BJ (cell line): Measurements from ENCODE around the gene ITGB4. TPM values are rescaled to one million over a fixed set of nuclear protein-coding genes. Genes with fewer than 3 reads are reported as not detected.

ENCODE experiments used
- CTCF ChIA-PET: fragments of 350-600 bp; formaldehyde crosslinking; extraction: SDS; loops from one replicate; lab custom pipeline; 2021; ENCODE audit warnings: antibody characterized with exemption, inconsistent platforms; lab: Yijun Ruan, JAX
- POLR2A ChIA-PET: fragments of 300-600 bp; sonication (Branson Sonifier 250); formaldehyde crosslinking; extraction: SDS; loops from one replicate; lab custom pipeline; 2021; ENCODE audit warnings: antibody characterized with exemption; lab: Charles Lee
- DNase-seq: peaks from one replicate; pipeline ENCODE4 v3.0.0-alpha.2; 2011; ENCODE audit warnings: low read depth
- H3K27me3 ChIP-seq: 2 replicates; pipeline ENCODE4 v1.6.0; 2011; ENCODE audit warnings: low read length; ENCODE audit not compliant: control insufficient read depth, insufficient read depth
- H3K36me3 ChIP-seq: 2 replicates; pipeline ENCODE4 v1.5.1; 2011; ENCODE audit warnings: low read length; ENCODE audit not compliant: control insufficient read depth, insufficient read depth
- H3K4me3 ChIP-seq: 2 replicates; pipeline ENCODE4 v1.5.1; 2011; ENCODE audit warnings: low read depth, mild to moderate bottlenecking, control low read depth, low read length
- polyA plus RNA-seq: library from polyadenylated mRNA; depleted of rRNA; stranded (reverse); fragments of >200 nt; gene quantifications from 2 replicates; pipeline ENCODE4 v1.2.3, GENCODE V29; 2011
- TF ChIP-seq, protein P1 (sequence below): IDR thresholded peaks from 2 replicates; pipeline ENCODE4 v1.5.1; 2011; ENCODE audit warnings: low read depth, mild to moderate bottlenecking, control low read depth, inconsistent platforms, low read length, moderate library complexity; ENCODE audit not compliant: insufficient read depth

The ITGB4 gene
- polyA plus RNA-seq, 1 experiment: 2.3 TPM

- CTCF ChIA-PET: interaction anchor here (1.0 to 3.0 kb wide), 3 partner anchors 13 to 109 kb away, joined by 3 to 12 read pairs (median 3); no protein-coding TSS in a partner anchor
- DNase-seq: no peak
- no peaks in the 10 kb centered on the region for H3K36me3 ChIP-seq
- TF ChIP-seq, protein P1, sequence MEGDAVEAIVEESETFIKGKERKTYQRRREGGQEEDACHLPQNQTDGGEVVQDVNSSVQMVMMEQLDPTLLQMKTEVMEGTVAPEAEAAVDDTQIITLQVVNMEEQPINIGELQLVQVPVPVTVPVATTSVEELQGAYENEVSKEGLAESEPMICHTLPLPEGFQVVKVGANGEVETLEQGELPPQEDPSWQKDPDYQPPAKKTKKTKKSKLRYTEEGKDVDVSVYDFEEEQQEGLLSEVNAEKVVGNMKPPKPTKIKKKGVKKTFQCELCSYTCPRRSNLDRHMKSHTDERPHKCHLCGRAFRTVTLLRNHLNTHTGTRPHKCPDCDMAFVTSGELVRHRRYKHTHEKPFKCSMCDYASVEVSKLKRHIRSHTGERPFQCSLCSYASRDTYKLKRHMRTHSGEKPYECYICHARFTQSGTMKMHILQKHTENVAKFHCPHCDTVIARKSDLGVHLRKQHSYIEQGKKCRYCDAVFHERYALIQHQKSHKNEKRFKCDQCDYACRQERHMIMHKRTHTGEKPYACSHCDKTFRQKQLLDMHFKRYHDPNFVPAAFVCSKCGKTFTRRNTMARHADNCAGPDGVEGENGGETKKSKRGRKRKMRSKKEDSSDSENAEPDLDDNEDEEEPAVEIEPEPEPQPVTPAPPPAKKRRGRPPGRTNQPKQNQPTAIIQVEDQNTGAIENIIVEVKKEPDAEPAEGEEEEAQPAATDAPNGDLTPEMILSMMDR: no peak
- POLR2A ChIA-PET: no interaction called here
- H3K4me3 ChIP-seq: no peak overlapping the region
- H3K27me3 ChIP-seq: no peaks in the 10 kb centered on the region
These were observed 19.4 kb downstream of the ITGB4 start for GRCh38 chr17:75740631-75741077.

GRCh38 chr17:75742337-75742736 lies 21.1 kb downstream of the ITGB4 start:
- ChIA-PET POLR2A (no interaction called here), CTCF (interaction anchor here (14.2 kb wide), 1 partner anchor 113 kb away, joined by 502 read pairs; the partner anchor contains the start of gene SMIM5)
- TF ChIP-seq, protein P1: no peak
- DNase-seq: no peak
- no peaks in the 10 kb centered on the region for H3K27me3 ChIP-seq
- H3K36me3 ChIP-seq: no peaks in the 10 kb centered on the region
- H3K4me3 ChIP-seq: no peak overlapping the region

DNA sequence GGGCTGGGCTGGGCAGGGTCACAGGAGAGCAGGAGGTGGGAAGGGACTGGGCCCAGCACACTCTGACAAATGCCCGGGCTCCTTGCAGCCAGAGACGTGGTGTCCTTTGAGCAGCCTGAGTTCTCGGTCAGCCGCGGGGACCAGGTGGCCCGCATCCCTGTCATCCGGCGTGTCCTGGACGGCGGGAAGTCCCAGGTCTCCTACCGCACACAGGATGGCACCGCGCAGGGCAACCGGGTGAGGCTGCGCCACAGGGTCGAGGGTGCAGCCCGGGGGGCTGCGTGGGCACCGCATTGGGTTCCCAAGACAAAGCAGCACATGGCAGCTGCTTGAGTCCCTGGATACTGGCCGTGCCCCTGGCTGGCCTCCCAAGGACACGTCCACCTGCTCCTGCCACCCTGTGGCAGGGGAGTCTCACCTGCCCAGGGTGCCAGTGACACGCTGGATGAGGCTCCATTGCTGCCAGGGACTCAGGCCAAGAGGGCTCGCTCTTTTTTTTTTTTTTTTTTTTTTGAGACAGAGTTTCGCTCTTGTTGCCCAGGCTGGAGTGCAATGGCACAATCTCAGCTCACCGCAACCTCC lies 22.5 kb downstream of the ITGB4 start:
- DNase-seq: no peak
- ChIA-PET POLR2A (no interaction called here), CTCF (interaction anchor here (12.2 to 14.2 kb wide), 2 partner anchors 64 to 114 kb away, joined by 502 to 607 read pairs; partner anchors contain the start of gene SMIM5)
- Histone ChIP-seq H3K4me3 (no peak overlapping the region), H3K27me3 (no peaks in the 10 kb centered on the region), H3K36me3 (no peaks in the 10 kb centered on the region)
- TF ChIP-seq, protein P1: no peak

- POLR2A ChIA-PET: no interaction called here
- CTCF ChIA-PET: interaction anchor here (1.1 to 14.2 kb wide), 20 partner anchors 11 to 196 kb away, joined by 3 to 607 read pairs (median 14); partner anchors contain the start of genes GALK1, ITGB4, RECQL5 and SAP30BP
- no peak overlapping the region for H3K4me3 ChIP-seq
- no peaks in the 10 kb centered on the region for H3K27me3 ChIP-seq
- no peaks in the 10 kb centered on the region for H3K36me3 ChIP-seq
- no peak for DNase-seq
- TF ChIP-seq, protein P1: no peak
These were observed 27.4 kb downstream of the ITGB4 start for GRCh38 chr17:75748706-75749105.

- Histone ChIP-seq H3K36me3 (no peaks in the 10 kb centered on the region), H3K4me3 (no peak overlapping the region), H3K27me3 (no peaks in the 10 kb centered on the region)
- TF ChIP-seq, protein P1: peak; percentile 92
- ChIA-PET POLR2A (no interaction called here), CTCF (interaction anchor here (0.5 to 14.2 kb wide), 37 partner anchors 12 to 327 kb away, joined by 3 to 607 read pairs (median 6); partner anchors contain the start of genes GALK1, ITGB4, RECQL5 and SAP30BP)
- no peak for DNase-seq
These were observed 28.5 kb downstream of the ITGB4 start for GRCh38 chr17:75749545-75750389.
